ENCODE measurements around the gene GUK1. TPM values are rescaled to one million over a fixed set of nuclear protein-coding genes. Genes with fewer than 3 reads are reported as not detected.
A peak's percentile ranks its signal among the peaks of the same experiment; 100 is the strongest.

Gene GUK1
- total and polyA plus RNA-seq, 2 of the 8 experiments (the other 6 are each of a cell fraction or from before 2014, with no cell fraction given): 68.5 to 183 TPM

- no peak; the same call in 1 of the 2 replicates for TF ChIP-seq ATF2 (IDR thresholded peaks at IDR 0.05; ENCODE audit: low read length)
- TF ChIP-seq CTBP2 (IDR thresholded peaks at IDR 0.05; ENCODE audit: borderline replicate concordance, insufficient read depth, insufficient read length, low read length): no peak
- TF ChIP-seq TBP (IDR thresholded peaks at IDR 0.05; ENCODE audit: low read depth, low read length): peak; percentile 72
- no peak for TF ChIP-seq TCF12 (IDR thresholded peaks at IDR 0.05; ENCODE audit: low read depth, low read length)
- peak; percentile 46; the same call in 1 of the 2 replicates for TF ChIP-seq MAX (IDR thresholded peaks at IDR 0.05)
- TF ChIP-seq TAF1 (IDR thresholded peaks at IDR 0.05; ENCODE audit: low read depth, low read length): peak; percentile 84
- no peak for TF ChIP-seq NRF1 (IDR thresholded peaks at IDR 0.05; ENCODE audit: low read depth, low read length)
- TF ChIP-seq KDM4A (IDR thresholded peaks at IDR 0.05; ENCODE audit: low read depth, low read length, severe bottlenecking): peak; percentile 100
- TF ChIP-seq TEAD4 (IDR thresholded peaks at IDR 0.05; ENCODE audit: low read depth, low read length): no peak; the same call in 1 of the 2 replicates
- no peak for TF ChIP-seq RFX5 (IDR thresholded peaks at IDR 0.05; ENCODE audit: borderline replicate concordance, low read depth, low read length)
- TF ChIP-seq NANOG (IDR thresholded peaks at IDR 0.05; ENCODE audit: insufficient read depth, low read depth, low read length, poor library complexity, severe bottlenecking): no peak
- TF ChIP-seq SAP30 (IDR thresholded peaks at IDR 0.05; ENCODE audit: insufficient read depth, insufficient replicate concordance, low read length): no peak
- peak; percentile 49 to 84; a peak in 2 of 4 replicates for TF ChIP-seq SIN3A (conservative IDR thresholded peaks at IDR 0.05 in 1 of 2, IDR thresholded peaks at IDR 0.05 in 1 of 2; ENCODE audit: low read depth in 1 of 2, low read length in 2 of 2)
- TF ChIP-seq EP300 (IDR thresholded peaks at IDR 0.05; ENCODE audit: borderline replicate concordance in 1 of 2, low read depth in 2 of 2, low read length in 2 of 2): no peak
- TF ChIP-seq CEBPB (IDR thresholded peaks at IDR 0.05; ENCODE audit: low read depth, low read length): peak; percentile 84
- peak in 1 of 2 experiments; percentile 86; a peak in 2 of 3 replicates for TF ChIP-seq POLR2A (IDR thresholded peaks at IDR 0.05; ENCODE audit: control extremely low read depth in 1 of 2, low read depth in 2 of 2, low read length in 2 of 2)
- no peak for TF ChIP-seq CBX8 (IDR thresholded peaks at IDR 0.05; ENCODE audit: borderline replicate concordance, low read depth, low read length)
- TF ChIP-seq POLR2AphosphoS5 (IDR thresholded peaks at IDR 0.05; ENCODE audit: low read depth, low read length): peak; percentile 98
- peak; percentile 84; the same call in 1 of the 2 replicates for TF ChIP-seq SP1 (IDR thresholded peaks at IDR 0.05; ENCODE audit: low read depth, low read length)
- TF ChIP-seq GTF2F1 (IDR thresholded peaks at IDR 0.05; ENCODE audit: borderline replicate concordance, low read depth, low read length): no peak
- no peak for TF ChIP-seq POU5F1 (IDR thresholded peaks at IDR 0.05; ENCODE audit: low read depth, low read length)
Observed at GRCh38 chr1:228109073-228109961, 30.8 kb upstream of the GUK1 start, which contains the start of gene MRPL55 (continued).
